GM23338 (cell line): Measurements from ENCODE around the gene ZFP62. TPM values are rescaled to one million over a fixed set of nuclear protein-coding genes. Genes with fewer than 3 reads are reported as not detected.

Experiments
- ATAC-seq: fragments of 200-7000 bp; cut with Tn5 transposase; 3 replicates; pipeline ENCODE4 v1.9.1; 2020
- DNase-seq: peaks from one replicate; pipeline ENCODE4 v3.0.0-alpha.2; 2015; ENCODE audit warnings: low spot score
- H2AFZ ChIP-seq: fragments of 200-600 bp; sonication (generic); 2 replicates; pipeline ENCODE4 v1.8.0; 2016; ENCODE audit warnings: antibody characterized with exemption, mild to moderate bottlenecking, moderate library complexity
- H3F3A ChIP-seq: fragments of 200-600 bp; sonication (generic); replicated peaks from 2 replicates; pipeline ENCODE4 v1.8.0; 2017; ENCODE audit warnings: antibody characterized with exemption, mixed run types, low read depth
- H3K27ac ChIP-seq: fragments of 200-600 bp; sonication (generic); 2 replicates; pipeline ENCODE4 v1.6.1; 2016; ENCODE audit warnings: low read depth
- H3K27me3 ChIP-seq: fragments of 200-600 bp; sonication (generic); 2 replicates; pipeline ENCODE4 v1.8.0; 2016; ENCODE audit warnings: mild to moderate bottlenecking, mixed run types, moderate library complexity; ENCODE audit not compliant: insufficient read depth
- H3K36me3 ChIP-seq: fragments of 200-600 bp; sonication (generic); 2 replicates; pipeline ENCODE4 v1.8.0; 2016; ENCODE audit warnings: mild to moderate bottlenecking; ENCODE audit not compliant: insufficient read depth
- H3K4me1 ChIP-seq: fragments of 200-600 bp; sonication (generic); 2 replicates; pipeline ENCODE4 v1.8.0; 2016; ENCODE audit warnings: mild to moderate bottlenecking, moderate library complexity; ENCODE audit not compliant: insufficient read depth
- H3K4me2 ChIP-seq: fragments of 200-600 bp; sonication (generic); 2 replicates; pipeline ENCODE4 v1.7.1; 2017; ENCODE audit warnings: mixed run types
- H3K4me3 ChIP-seq: fragments of 200-600 bp; sonication (generic); 2 replicates; pipeline ENCODE4 v1.6.1; 2016; ENCODE audit warnings: mixed run types
- H3K79me2 ChIP-seq: fragments of 200-600 bp; sonication (generic); replicated peaks from 2 replicates; pipeline ENCODE4 v1.8.0; 2017; ENCODE audit warnings: mild to moderate bottlenecking; ENCODE audit not compliant: insufficient read depth
- H3K9me2 ChIP-seq: fragments of 200-600 bp; sonication (generic); 2 replicates; pipeline ENCODE4 v1.8.0; 2017; ENCODE audit not compliant: insufficient read depth
- H4K20me1 ChIP-seq: fragments of 200-600 bp; sonication (generic); replicated peaks from 2 replicates; pipeline ENCODE4 v1.8.0; 2017; ENCODE audit warnings: mild to moderate bottlenecking; ENCODE audit not compliant: insufficient read depth
- H3K27ac Mint-ChIP-seq: 2 replicates; pipeline ENCODE4 v1.8.0; 2020; ENCODE audit warnings: inconsistent platforms, mild to moderate bottlenecking, moderate library complexity, mixed read lengths
- H3K27me3 Mint-ChIP-seq: 3 replicates; pipeline ENCODE4 v1.8.0; 2022; ENCODE audit warnings: low read depth, mild to moderate bottlenecking, moderate library complexity, mixed read lengths, inconsistent platforms; ENCODE audit not compliant: insufficient read depth, poor library complexity
- H3K36me3 Mint-ChIP-seq: 3 replicates; pipeline ENCODE4 v1.8.0; 2021; ENCODE audit warnings: low read depth, mild to moderate bottlenecking, inconsistent platforms, moderate library complexity, mixed read lengths
- H3K4me1 Mint-ChIP-seq: 3 replicates; pipeline ENCODE4 v1.8.0; 2020; ENCODE audit warnings: mild to moderate bottlenecking, inconsistent platforms, mixed read lengths
- H3K4me3 Mint-ChIP-seq: 3 replicates; pipeline ENCODE4 v1.8.0; 2021; ENCODE audit warnings: moderate library complexity, mild to moderate bottlenecking, inconsistent platforms, mixed read lengths
- H3K9me3 Mint-ChIP-seq: 3 replicates; pipeline ENCODE4 v1.8.0; 2020; ENCODE audit warnings: moderate library complexity, mild to moderate bottlenecking, inconsistent platforms, mixed read lengths
- EZH2 ChIP-seq: fragments of 200-600 bp; sonication (generic); IDR thresholded peaks from one replicate; pipeline ENCODE4 v1.8.0; 2017; ENCODE audit warnings: antibody characterized with exemption, mild to moderate bottlenecking, low read depth; ENCODE audit not compliant: unreplicated experiment
- EZH2phosphoT487 ChIP-seq: fragments of 200-600 bp; sonication (generic); IDR thresholded peaks from one replicate; pipeline ENCODE4 v1.8.1; 2018; ENCODE audit warnings: antibody characterized with exemption; ENCODE audit not compliant: unreplicated experiment
- NANOG ChIP-seq: IDR thresholded peaks from 2 replicates; pipeline ENCODE4 v1.6.1; 2016; ENCODE audit warnings: antibody characterized with exemption, borderline replicate concordance
- POLR2AphosphoS5 ChIP-seq: IDR thresholded peaks from 2 replicates; pipeline ENCODE4 v1.6.1; 2016; ENCODE audit warnings: antibody characterized with exemption, low read depth
- REST ChIP-seq: IDR thresholded peaks from one replicate; pipeline ENCODE4 v1.6.1; 2018; ENCODE audit warnings: antibody characterized with exemption; ENCODE audit not compliant: unreplicated experiment
- STAT1 ChIP-seq: IDR thresholded peaks from one replicate; pipeline ENCODE4 v1.6.1; 2016; ENCODE audit warnings: antibody characterized with exemption; ENCODE audit not compliant: unreplicated experiment
- ZNF114 ChIP-seq: fragments of 250-450 bp; sonication (Bioruptor Pico); IDR thresholded peaks from 2 replicates; pipeline ENCODE4 v1.5.0; 2020; ENCODE audit warnings: mild to moderate bottlenecking, moderate library complexity
- ZNF462 ChIP-seq: fragments of 250-450 bp; sonication (Bioruptor Pico); IDR thresholded peaks from 2 replicates; pipeline ENCODE4 v1.5.0; 2020; ENCODE audit warnings: mild to moderate bottlenecking, moderate library complexity
- polyA plus RNA-seq: library from polyadenylated mRNA; unstranded; fragments of >200 nt; fragmentation: Nextera tagmentation; extraction: Ambion mirVana; gene quantifications from 2 replicates; pipeline ENCODE4 v1.2.1, GENCODE V29; 2016
- total RNA-seq: library from RNA; depleted of rRNA; stranded (reverse); fragments of >200 nt; shearing (Covaris generic); gene quantifications from 2 replicates; pipeline ENCODE4 v1.2.3, GENCODE V29; 2014

Gene ZFP62
- total and polyA plus RNA-seq, 2 experiments from 2014 or later = 32.9 to 33.2 TPM

GRCh38 chr5:180901319-180902009 lies 40.4 kb upstream of the ZFP62 start:
- H3K4me3 ChIP-seq = no peak overlapping the region
- Mint-ChIP-seq H3K27me3 (no peaks in the 10 kb centered on the region), H3K9me3 (peaks cover 3% of the 10 kb centered on the region; the same call in 2 of the 3 replicates), H3K4me3 (no peak overlapping the region), H3K36me3 (no peaks in the 10 kb centered on the region), H3K27ac (no peak overlapping the region), H3K4me1 (no peaks in the 10 kb centered on the region)
- no peaks in the 10 kb centered on the region for H3F3A ChIP-seq
- no peaks in the 10 kb centered on the region for H3K79me2 ChIP-seq
- no peak overlapping the region for H2AFZ ChIP-seq
- ATAC-seq (no peak), DNase-seq (no peak)
- H3K4me1 ChIP-seq = no peaks in the 10 kb centered on the region
- no peaks in the 10 kb centered on the region for H3K27me3 ChIP-seq
- H3K27ac ChIP-seq = no peak overlapping the region
- no peaks in the 10 kb centered on the region for H3K36me3 ChIP-seq
- TF ChIP-seq ZNF114 (CRISPR knock-in tag) (no peak), STAT1 (no peak)
- H4K20me1 ChIP-seq = no peaks in the 10 kb centered on the region
- no peaks in the 10 kb centered on the region for H3K9me2 ChIP-seq
- H3K4me2 ChIP-seq = no peak overlapping the region

- Mint-ChIP-seq H3K4me1 (no peaks in the 10 kb centered on the region), H3K27ac (no peak overlapping the region), H3K9me3 (peaks cover 7% of the 10 kb centered on the region; the same call in 2 of the 3 replicates), H3K4me3 (no peak overlapping the region), H3K27me3 (no peaks in the 10 kb centered on the region), H3K36me3 (no peaks in the 10 kb centered on the region)
- DNase-seq (no peak), ATAC-seq (no peak)
- Histone ChIP-seq H3K27ac (no peak overlapping the region), H4K20me1 (no peaks in the 10 kb centered on the region), H3K27me3 (no peaks in the 10 kb centered on the region), H3K9me2 (no peaks in the 10 kb centered on the region), H3K4me2 (no peak overlapping the region), H3K79me2 (no peaks in the 10 kb centered on the region), H3K4me3 (no peak overlapping the region), H3K4me1 (no peaks in the 10 kb centered on the region), H2AFZ (no peak overlapping the region), H3K36me3 (no peaks in the 10 kb centered on the region), H3F3A (no peaks in the 10 kb centered on the region)
- TF ChIP-seq POLR2AphosphoS5 = no peak
- no peak for TF ChIP-seq NANOG
- no peak for TF ChIP-seq EZH2
- no peak for TF ChIP-seq ZNF462
- no peak for TF ChIP-seq ZNF114 (CRISPR knock-in tag)
- no peak for TF ChIP-seq REST
- TF ChIP-seq EZH2phosphoT487 = no peak
These were observed 39.1 kb upstream of the ZFP62 start for GRCh38 chr5:180900178-180900577.
